IMR-90 (cell line): Measurements from ENCODE around the gene CRTAP. TPM values are rescaled to one million over a fixed set of nuclear protein-coding genes. Genes with fewer than 3 reads are reported as not detected.

ENCODE experiments used
- ATAC-seq: fragments of 200-7000 bp; cut with Tn5 transposase; 2 replicates; pipeline ENCODE4 v1.9.1; 2020; ENCODE audit warnings: low read depth, mild to moderate bottlenecking, moderate library complexity
- BruUV-seq: library from RNA; stranded (reverse); fragments of 400-500 nt; replicated peaks from 2 replicates; lab custom pipeline; 2021; lab: Mats Ljungman, UMichigan
- CTCF ChIA-PET: fragments of 300-600 bp; formaldehyde crosslinking; extraction: SDS; loops from one replicate; lab custom pipeline; 2021; ENCODE audit warnings: antibody characterized with exemption; lab: Yijun Ruan, JAX
- POLR2A ChIA-PET: fragments of 300-600 bp; sonication (Branson Sonifier 250); formaldehyde crosslinking; loops from one replicate; lab custom pipeline; 2022; ENCODE audit warnings: antibody characterized with exemption; ENCODE audit not compliant: unreplicated experiment; lab: Charles Lee
- DNase-seq: peaks from one replicate; pipeline ENCODE4 v3.0.0; 2013
- H2AFZ ChIP-seq: replicated peaks from 2 replicates; pipeline ENCODE3; 2013; ENCODE audit warnings: low read length, mild to moderate bottlenecking; ENCODE audit not compliant: poor library complexity
- H2AK5ac ChIP-seq: 2 replicates; pipeline ENCODE4 v1.6.1; 2013; ENCODE audit warnings: low read depth, low read length, inconsistent platforms
- H2AK9ac ChIP-seq: replicated peaks from 2 replicates; pipeline ENCODE3; 2013; ENCODE audit warnings: mild to moderate bottlenecking, low read depth, low read length, moderate library complexity; ENCODE audit not compliant: poor library complexity
- H2BK120ac ChIP-seq: 2 replicates; pipeline ENCODE4 v1.6.1; 2013; ENCODE audit warnings: low read depth, low read length, inconsistent platforms
- H2BK15ac ChIP-seq: 3 replicates; pipeline ENCODE4 v1.6.1; 2013; ENCODE audit warnings: low read depth, low read length, inconsistent platforms
- H2BK20ac ChIP-seq: 2 replicates; pipeline ENCODE4 v1.6.1; 2013; ENCODE audit warnings: low read depth, mild to moderate bottlenecking, inconsistent platforms, low read length, moderate library complexity
- H2BK5ac ChIP-seq: 2 replicates; pipeline ENCODE4 v1.6.1; 2013; ENCODE audit warnings: mild to moderate bottlenecking, low read depth, low read length, inconsistent platforms; ENCODE audit not compliant: poor library complexity, severe bottlenecking
- H3K14ac ChIP-seq: replicated peaks from 2 replicates; pipeline ENCODE4 v1.6.1; 2013; ENCODE audit warnings: low read depth, low read length, inconsistent platforms
- H3K18ac ChIP-seq: 2 replicates; pipeline ENCODE4 v1.6.1; 2013; ENCODE audit warnings: low read depth, low read length, control low read depth
- H3K23ac ChIP-seq: 2 replicates; pipeline ENCODE4 v1.6.1; 2013; ENCODE audit warnings: low read depth, low read length, inconsistent platforms
- H3K27ac ChIP-seq: 2 replicates; pipeline ENCODE4 v1.5.1; 2013; ENCODE audit warnings: mild to moderate bottlenecking, control low read depth, low read length; ENCODE audit not compliant: insufficient read depth
- H3K27me3 ChIP-seq: 2 replicates; pipeline ENCODE4 v1.6.1; 2013; ENCODE audit warnings: low read length; ENCODE audit not compliant: control insufficient read depth, insufficient read depth
- H3K36me3 ChIP-seq: 2 replicates; pipeline ENCODE4 v1.6.1; 2013; ENCODE audit warnings: low read length, mixed read lengths; ENCODE audit not compliant: control insufficient read depth, insufficient read depth
- H3K4ac ChIP-seq: 2 replicates; pipeline ENCODE4 v1.6.1; 2013; ENCODE audit warnings: low read depth, low read length, inconsistent platforms
- H3K4me1 ChIP-seq: 2 replicates; pipeline ENCODE4 v1.6.1; 2013; ENCODE audit warnings: low read length, mixed read lengths; ENCODE audit not compliant: control insufficient read depth, insufficient read depth
- H3K4me2 ChIP-seq: 2 replicates; pipeline ENCODE4 v1.6.1; 2013; ENCODE audit warnings: low read depth, mild to moderate bottlenecking, control low read depth, low read length, moderate library complexity
- H3K4me3 ChIP-seq: 2 replicates; pipeline ENCODE4 v1.5.1; 2013; ENCODE audit warnings: low read depth, mild to moderate bottlenecking, control low read depth, low read length, moderate library complexity; ENCODE audit not compliant: insufficient read depth
- H3K56ac ChIP-seq: 2 replicates; pipeline ENCODE4 v1.6.1; 2013; ENCODE audit warnings: low read length, inconsistent platforms; ENCODE audit not compliant: insufficient read depth; ENCODE audit errors: extremely low read depth
- H3K79me1 ChIP-seq, 2 experiments: 2 replicates each; pipeline ENCODE4 v1.6.1; 2013; ENCODE audit warnings: low read length in 2 of 2, inconsistent platforms in 1 of 2, low read depth in 1 of 2
- H3K9ac ChIP-seq: 2 replicates; pipeline ENCODE4 v1.6.1; 2013; ENCODE audit warnings: low read depth, low read length, control low read depth
- H3K9me1 ChIP-seq: 2 replicates; pipeline ENCODE4 v1.6.1; 2013; ENCODE audit warnings: low read length, inconsistent platforms; ENCODE audit not compliant: insufficient read depth
- H3K9me3 ChIP-seq: 2 replicates; pipeline ENCODE4 v1.6.1; 2013; ENCODE audit warnings: low read length; ENCODE audit not compliant: control insufficient read depth, insufficient read depth
- H4K20me1 ChIP-seq: 2 replicates; pipeline ENCODE4 v1.6.1; 2013; ENCODE audit warnings: low read length, inconsistent platforms; ENCODE audit not compliant: insufficient read depth
- H4K5ac ChIP-seq: 2 replicates; pipeline ENCODE4 v1.6.1; 2013; ENCODE audit warnings: mild to moderate bottlenecking, low read depth, low read length, control low read depth
- H4K8ac ChIP-seq, 2 experiments: 2 replicates each; pipeline ENCODE4 v1.6.1; 2013; ENCODE audit warnings: low read depth in 2 of 2, low read length in 2 of 2, control low read depth in 1 of 2, inconsistent platforms in 1 of 2
- H4K91ac ChIP-seq: 2 replicates; pipeline ENCODE4 v1.6.1; 2013; ENCODE audit warnings: low read depth, low read length, inconsistent platforms; ENCODE audit not compliant: insufficient read depth
- BHLHE40 ChIP-seq: fragments of 150-350 bp; IDR thresholded peaks from 2 replicates; pipeline ENCODE4 v1.6.1; 2016; ENCODE audit warnings: mild to moderate bottlenecking, low read depth, low read length
- CEBPB ChIP-seq: IDR thresholded peaks from 2 replicates; pipeline ENCODE4 v1.6.1; 2012; ENCODE audit warnings: low read depth, low read length, improper control_type of control experiment
- FOS ChIP-seq: fragments of 150-350 bp; IDR thresholded peaks from 2 replicates; pipeline ENCODE4 v1.6.1; 2016; ENCODE audit warnings: low read depth, low read length
- RCOR1 ChIP-seq: IDR thresholded peaks from 2 replicates; pipeline ENCODE4 v1.6.1; 2012; ENCODE audit warnings: mild to moderate bottlenecking, low read length, improper control_type of control experiment; ENCODE audit not compliant: insufficient replicate concordance
- WGBS, 2 experiments: methylation state at CpG; one replicate each; pipeline versions ENCODE4 v1.1.5 to v1.1.7; 2013; ENCODE audit warnings: missing lambda C conversion rate in 2 of 2; ENCODE audit not compliant: insufficient read length in 1 of 2; ENCODE audit errors: extremely low coverage in 2 of 2; 5-methylcytosine and 5-hydroxymethylcytosine counted together
- dilution Hi-C: fragments of 300-500 bp; cut with HindIII; formaldehyde crosslinking; loops from one replicate; pipeline ENCODE4 v1.14.3; 2018; ENCODE audit warnings: low sequenced_read_pairs; ENCODE audit not compliant: unreplicated experiment
- in situ Hi-C: fragments of 300-500 bp; cut with MboI; formaldehyde crosslinking; loops from 3 replicates; pipeline ENCODE4 v1.14.3; 2019; ENCODE audit warnings: low sequenced_read_pairs, inconsistent platforms, mixed read lengths
- intact Hi-C: fragments of 100-400 bp; cut with micrococcal nuclease; formaldehyde crosslinking; loops from 2 replicates; pipeline ENCODE4 v1.10.0; 2022
- polyA plus RNA-seq, 3 experiments: library from polyadenylated mRNA; depleted of rRNA; stranded (reverse); fragments of >200 nt; gene quantifications; 2 replicates each; pipeline ENCODE4 v1.2.3, GENCODE V29; 2012; ENCODE audit warnings: low replicate concordance in 1 of 3
- total RNA-seq: library from RNA; depleted of rRNA; stranded (reverse); fragments of >200 nt; gene quantifications from 2 replicates; pipeline ENCODE4 v1.2.3, GENCODE V29; 2012
- TF ChIP-seq, protein P1 (sequence below): fragments of 150-350 bp; IDR thresholded peaks from 2 replicates; pipeline ENCODE4 v1.6.1; 2017; ENCODE audit warnings: mild to moderate bottlenecking, antibody characterized with exemption, low read length, low read depth

CRTAP gene
- total and polyA plus RNA-seq, 2 of the 4 experiments (the other 2 are of a cell fraction) = 108 to 205 TPM

GRCh38 chr3:33134026-33134625 lies 20.3 kb downstream of the CRTAP start:
- no peak overlapping the region for H3K9ac ChIP-seq
- H3K23ac ChIP-seq = no peak overlapping the region
- no peak overlapping the region for H3K18ac ChIP-seq
- in situ Hi-C loops = loop anchor here (5.0 to 10.0 kb wide), 2 partner anchors 238 to 651 kb away; no protein-coding TSS in a partner anchor
- H3K27me3 ChIP-seq = no peaks in the 10 kb centered on the region
- TF ChIP-seq, protein P1, sequence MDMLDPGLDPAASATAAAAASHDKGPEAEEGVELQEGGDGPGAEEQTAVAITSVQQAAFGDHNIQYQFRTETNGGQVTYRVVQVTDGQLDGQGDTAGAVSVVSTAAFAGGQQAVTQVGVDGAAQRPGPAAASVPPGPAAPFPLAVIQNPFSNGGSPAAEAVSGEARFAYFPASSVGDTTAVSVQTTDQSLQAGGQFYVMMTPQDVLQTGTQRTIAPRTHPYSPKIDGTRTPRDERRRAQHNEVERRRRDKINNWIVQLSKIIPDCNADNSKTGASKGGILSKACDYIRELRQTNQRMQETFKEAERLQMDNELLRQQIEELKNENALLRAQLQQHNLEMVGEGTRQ = no peak
- TF ChIP-seq RCOR1 (no peak), CEBPB (0 out of 2 replicates have a peak, but pooled peaks have one; percentile 3), BHLHE40 (no peak), FOS (no peak)
- H2BK5ac ChIP-seq = no peak overlapping the region
- dilution Hi-C loops = loop anchor here (25.0 kb wide), 1 partner anchor 253 kb away; no protein-coding TSS in a partner anchor
- H4K8ac ChIP-seq = no peak overlapping the region
- peak; percentile 77 for DNase-seq
- intact Hi-C loops = no loop called here
- no peak overlapping the region for H3K27ac ChIP-seq
- ChIA-PET CTCF (interaction anchor here (0.6 to 1.2 kb wide), 2 partner anchors 233 to 239 kb away, joined by 3 to 7 read pairs; no protein-coding TSS in a partner anchor), POLR2A (no interaction called here)
- no peaks in the 10 kb centered on the region for H3K9me1 ChIP-seq
- no TSS peak for BruUV-seq
- H3K14ac ChIP-seq = no peak overlapping the region
- H3K56ac ChIP-seq = no peak overlapping the region
- no peak overlapping the region for H2AFZ ChIP-seq
- WGBS, 2 experiments = 94% methylated on average over 2 of the region's 4 CpGs; no CpG with 5 or more reads in 1 of the 2 experiments
- H3K4ac ChIP-seq = no peak overlapping the region
- peaks cover 22% of the 10 kb centered on the region for H3K36me3 ChIP-seq
- H2AK9ac ChIP-seq = no peak overlapping the region
- peaks cover 0 to 15% of the 10 kb centered on the region in 2 experiments; a peak in 1 of 4 replicates for H3K79me1 ChIP-seq
- no peak overlapping the region for H4K91ac ChIP-seq
- H2BK20ac ChIP-seq = no peak overlapping the region
- peaks cover 4% of the 10 kb centered on the region for H3K4me1 ChIP-seq
- no peak overlapping the region for H2BK15ac ChIP-seq
- no peak for ATAC-seq
- no peak overlapping the region for H4K5ac ChIP-seq
- no peak overlapping the region for H2AK5ac ChIP-seq
- peaks cover 13% of the 10 kb centered on the region; the same call in 1 of the 2 replicates for H4K20me1 ChIP-seq
- no peak overlapping the region for H3K4me2 ChIP-seq
- H3K4me3 ChIP-seq = no peak overlapping the region
- H3K9me3 ChIP-seq = no peaks in the 10 kb centered on the region
- H2BK120ac ChIP-seq = no peak overlapping the region
